HEK293T (cell line): Measurements from ENCODE around the gene ADCY9.

Source experiments
- ARNT ChIP-seq: fragments of 450-650 bp; IDR thresholded peaks from 2 replicates; pipeline ENCODE4 v1.6.1; 2017; ENCODE audit warnings: mild to moderate bottlenecking
- BHLHE40 ChIP-seq: fragments of 450-650 bp; IDR thresholded peaks from 2 replicates; pipeline ENCODE4 v1.6.1; 2016; ENCODE audit warnings: mild to moderate bottlenecking, moderate library complexity, borderline replicate concordance
- CTBP1 ChIP-seq: fragments of 450-650 bp; IDR thresholded peaks from 2 replicates; pipeline ENCODE4 v1.6.1; 2016; ENCODE audit warnings: borderline replicate concordance
- FOXA1 ChIP-seq: fragments of 450-650 bp; IDR thresholded peaks from 2 replicates; pipeline ENCODE4 v1.6.1; 2016; ENCODE audit warnings: mild to moderate bottlenecking
- FOXK2 ChIP-seq: fragments of 450-650 bp; IDR thresholded peaks from 2 replicates; pipeline ENCODE4 v1.6.1; 2016; ENCODE audit warnings: mild to moderate bottlenecking
- FOXM1 ChIP-seq: fragments of 450-650 bp; IDR thresholded peaks from 2 replicates; pipeline ENCODE4 v1.6.1; 2017; ENCODE audit warnings: mild to moderate bottlenecking, borderline replicate concordance
- HDGF ChIP-seq: fragments of 450-650 bp; IDR thresholded peaks from 2 replicates; pipeline ENCODE4 v1.6.1; 2017; ENCODE audit warnings: antibody characterized with exemption, borderline replicate concordance
- L3MBTL2 ChIP-seq: fragments of 450-650 bp; conservative IDR thresholded peaks from 2 replicates; pipeline ENCODE4 v1.6.1; 2016; ENCODE audit warnings: mild to moderate bottlenecking
- LEF1 ChIP-seq: fragments of 450-650 bp; IDR thresholded peaks from 2 replicates; pipeline ENCODE4 v1.6.1; 2017; ENCODE audit warnings: mild to moderate bottlenecking, borderline replicate concordance
- NFRKB ChIP-seq: fragments of 450-650 bp; IDR thresholded peaks from 2 replicates; pipeline ENCODE4 v1.6.1; 2016; ENCODE audit warnings: mild to moderate bottlenecking, moderate library complexity
- SP1 ChIP-seq: fragments of 450-650 bp; IDR thresholded peaks from 2 replicates; pipeline ENCODE4 v1.6.1; 2017
- SUZ12 ChIP-seq: fragments of 450-650 bp; IDR thresholded peaks from 2 replicates; pipeline ENCODE4 v1.6.1; 2016; ENCODE audit warnings: mild to moderate bottlenecking
- ZNF384 ChIP-seq: fragments of 450-650 bp; IDR thresholded peaks from 2 replicates; pipeline ENCODE4 v1.6.1; 2016
- TF ChIP-seq, protein P1 (sequence below): fragments of 450-650 bp; IDR thresholded peaks from 2 replicates; pipeline ENCODE4 v1.6.1; 2016

DNA sequence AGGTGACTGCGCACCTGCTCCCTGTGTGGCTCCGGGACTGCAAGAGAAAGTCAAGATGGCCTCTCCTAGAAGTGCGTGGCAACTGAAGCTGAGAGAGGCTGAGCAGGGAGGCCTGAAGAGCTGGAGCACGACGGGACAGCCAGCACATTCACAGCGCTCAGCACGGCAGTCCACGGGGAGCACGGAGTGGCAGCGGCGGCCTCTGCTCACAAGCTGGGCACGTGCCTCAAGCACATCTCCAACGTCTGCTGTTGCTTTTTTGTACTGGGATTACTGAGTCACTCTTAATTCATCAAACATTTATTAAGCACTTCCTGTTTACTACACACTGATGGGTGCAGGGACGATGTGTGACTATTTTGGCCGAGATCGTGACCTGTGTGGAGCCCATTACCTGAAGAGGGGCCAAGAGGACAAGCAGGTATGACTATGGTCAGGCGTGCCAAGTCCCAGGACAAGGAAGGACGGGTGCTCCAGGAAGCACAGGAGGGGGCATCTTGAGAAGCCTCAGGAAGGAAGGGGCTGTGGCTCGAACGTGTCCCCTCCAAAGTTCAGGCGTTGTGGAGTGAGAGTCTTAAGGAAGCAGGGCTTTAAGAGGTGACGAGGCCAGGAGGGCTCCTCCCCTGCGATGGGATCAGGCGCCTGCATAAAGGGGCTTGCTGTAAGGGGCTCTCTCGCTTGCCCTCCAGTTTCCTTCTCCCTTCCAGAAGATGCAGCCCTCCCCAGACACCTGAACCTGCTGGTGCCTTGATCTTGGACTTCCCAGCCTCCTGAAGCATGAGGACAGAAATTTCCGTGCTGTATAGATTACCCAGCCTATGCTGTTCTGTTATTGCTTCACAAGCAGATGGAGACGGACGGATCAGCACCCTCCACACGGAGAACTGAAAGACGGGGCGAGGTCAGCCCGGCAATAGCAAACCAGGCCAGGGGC lies 105.8 kb downstream of the ADCY9 start:
- no peak for TF ChIP-seq FOXK2
- TF ChIP-seq LEF1 = no peak
- no peak for TF ChIP-seq FOXM1
- TF ChIP-seq BHLHE40 = no peak
- TF ChIP-seq HDGF = no peak
- no peak for TF ChIP-seq SP1
- TF ChIP-seq NFRKB = no peak
- no peak for TF ChIP-seq L3MBTL2
- TF ChIP-seq FOXA1 = no peak
- no peak for TF ChIP-seq SUZ12
- TF ChIP-seq ZNF384 = no peak
- TF ChIP-seq, protein P1, sequence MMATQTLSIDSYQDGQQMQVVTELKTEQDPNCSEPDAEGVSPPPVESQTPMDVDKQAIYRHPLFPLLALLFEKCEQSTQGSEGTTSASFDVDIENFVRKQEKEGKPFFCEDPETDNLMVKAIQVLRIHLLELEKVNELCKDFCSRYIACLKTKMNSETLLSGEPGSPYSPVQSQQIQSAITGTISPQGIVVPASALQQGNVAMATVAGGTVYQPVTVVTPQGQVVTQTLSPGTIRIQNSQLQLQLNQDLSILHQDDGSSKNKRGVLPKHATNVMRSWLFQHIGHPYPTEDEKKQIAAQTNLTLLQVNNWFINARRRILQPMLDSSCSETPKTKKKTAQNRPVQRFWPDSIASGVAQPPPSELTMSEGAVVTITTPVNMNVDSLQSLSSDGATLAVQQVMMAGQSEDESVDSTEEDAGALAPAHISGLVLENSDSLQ = no peak
- TF ChIP-seq ARNT = no peak
- no peak for TF ChIP-seq CTBP1
